ENCODE results near the gene OCEL1.
A peak's percentile ranks its signal among the peaks of the same experiment; 100 is the strongest.

Gene OCEL1

DNA sequence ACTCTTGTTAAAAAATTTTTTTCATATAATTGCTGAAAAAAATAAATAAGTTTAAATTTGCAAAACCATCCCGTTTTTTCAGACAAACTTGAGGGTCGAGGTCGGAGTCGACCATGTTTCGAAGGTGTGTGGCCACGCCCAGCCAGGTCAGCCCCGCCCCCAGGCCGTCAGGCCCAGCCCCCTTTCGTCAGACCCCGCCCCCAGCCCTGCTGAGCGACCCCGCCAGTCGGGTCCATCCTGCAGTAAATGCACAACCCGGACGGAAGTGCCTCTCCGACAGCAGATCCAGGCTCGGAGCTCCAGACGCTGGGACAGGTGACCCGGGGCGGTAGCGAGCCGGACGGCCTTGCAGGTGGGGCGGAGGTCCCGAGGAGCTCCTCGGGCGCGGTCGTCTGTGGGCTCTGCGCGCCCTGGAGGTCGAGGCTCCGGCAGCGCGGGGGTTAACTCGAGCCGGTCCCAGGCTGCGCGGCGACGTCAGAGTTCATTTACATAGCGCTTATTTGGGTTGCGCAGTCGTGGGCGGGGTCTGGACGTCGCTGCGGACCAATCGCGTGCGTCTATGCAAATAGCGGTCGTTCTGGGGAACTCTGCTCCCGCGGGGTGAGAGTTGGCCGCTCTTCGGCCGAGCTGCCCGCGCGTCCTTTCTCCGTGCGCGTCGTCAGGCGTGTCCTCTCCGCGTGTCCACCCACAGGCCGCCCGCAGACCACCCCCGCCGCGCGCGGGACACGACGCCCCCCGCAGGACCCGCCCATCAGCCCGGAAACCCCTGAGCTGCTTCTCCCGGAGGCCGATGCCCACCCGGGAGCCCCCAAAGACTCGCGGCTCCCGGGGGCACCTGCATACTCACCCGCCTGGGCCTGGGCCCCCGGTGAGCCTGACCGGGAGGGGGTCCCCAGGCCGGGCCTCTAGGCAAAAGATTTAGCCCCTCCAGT is at the start of gene OCEL1:
TSS of gene OCEL1 (plus strand) at position 225 of the 932 bp plus-strand sequence. CDS start at position 247, 22 bp downstream.
- Histone ChIP-seq H3K4me3 (ENCODE audit: low read depth in 1 of 2, low read length in 2 of 2) (peak within 1 kb of the TSS; percentile 32 to 75), H3K27me3 (ENCODE audit: insufficient read depth, low read length, poor library complexity) (no peaks in the 10 kb centered on the region), H3K4me1 (ENCODE audit: insufficient read depth, low read length) (peaks cover 26% of the 10 kb centered on the region), H3K4me2 (ENCODE audit: insufficient read depth, low read length) (peak within 1 kb of the TSS; percentile 86), H3K9ac (ENCODE audit: low read depth, low read length) (peak within 1 kb of the TSS; percentile 64), H3K79me2 (ENCODE audit: insufficient read depth, low read length) (no peaks in the 10 kb centered on the region), H3K27ac (ENCODE audit: low read length) (peak within 1 kb of the TSS; percentile 62), H2AFZ (ENCODE audit: low read depth, low read length) (peak within 1 kb of the TSS; percentile 91), H3K9me3 (ENCODE audit: insufficient read depth, low read length, severe bottlenecking) (no peaks in the 10 kb centered on the region), H4K20me1 (ENCODE audit: insufficient read depth, low read length) (peaks cover 7% of the 10 kb centered on the region), H3K36me3 (ENCODE audit: insufficient read depth, low read length) (peaks cover 13% of the 10 kb centered on the region)
- DNase-seq (peak; percentile 97), ATAC-seq (ENCODE audit: insufficient read depth, low read depth) (peak; percentile 92)
- TF ChIP-seq, protein P1, sequence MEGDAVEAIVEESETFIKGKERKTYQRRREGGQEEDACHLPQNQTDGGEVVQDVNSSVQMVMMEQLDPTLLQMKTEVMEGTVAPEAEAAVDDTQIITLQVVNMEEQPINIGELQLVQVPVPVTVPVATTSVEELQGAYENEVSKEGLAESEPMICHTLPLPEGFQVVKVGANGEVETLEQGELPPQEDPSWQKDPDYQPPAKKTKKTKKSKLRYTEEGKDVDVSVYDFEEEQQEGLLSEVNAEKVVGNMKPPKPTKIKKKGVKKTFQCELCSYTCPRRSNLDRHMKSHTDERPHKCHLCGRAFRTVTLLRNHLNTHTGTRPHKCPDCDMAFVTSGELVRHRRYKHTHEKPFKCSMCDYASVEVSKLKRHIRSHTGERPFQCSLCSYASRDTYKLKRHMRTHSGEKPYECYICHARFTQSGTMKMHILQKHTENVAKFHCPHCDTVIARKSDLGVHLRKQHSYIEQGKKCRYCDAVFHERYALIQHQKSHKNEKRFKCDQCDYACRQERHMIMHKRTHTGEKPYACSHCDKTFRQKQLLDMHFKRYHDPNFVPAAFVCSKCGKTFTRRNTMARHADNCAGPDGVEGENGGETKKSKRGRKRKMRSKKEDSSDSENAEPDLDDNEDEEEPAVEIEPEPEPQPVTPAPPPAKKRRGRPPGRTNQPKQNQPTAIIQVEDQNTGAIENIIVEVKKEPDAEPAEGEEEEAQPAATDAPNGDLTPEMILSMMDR (IDR thresholded peaks at IDR 0.05; ENCODE audit: borderline replicate concordance, extremely low read depth, low read length, poor library complexity, severe bottlenecking), result no peak
- no peak for TF ChIP-seq EZH2 (IDR thresholded peaks at IDR 0.05; ENCODE audit: borderline replicate concordance, low read depth, low read length, severe bottlenecking)

GRCh38 chr19:17178291-17178690 is 47.7 kb upstream of the OCEL1 start:
- Histone ChIP-seq H3K9me3 (ENCODE audit: insufficient read depth, low read length, severe bottlenecking) (no peaks in the 10 kb centered on the region), H3K27me3 (ENCODE audit: insufficient read depth, low read length, poor library complexity) (no peaks in the 10 kb centered on the region), H3K4me1 (ENCODE audit: insufficient read depth, low read length) (no peaks in the 10 kb centered on the region), H2AFZ (ENCODE audit: low read depth, low read length) (no peak overlapping the region), H3K9ac (ENCODE audit: low read depth, low read length) (no peak overlapping the region), H4K20me1 (ENCODE audit: insufficient read depth, low read length) (0 out of 2 replicates have a peak, but pooled peaks cover 3% of the 10 kb centered on the region), H3K4me2 (ENCODE audit: insufficient read depth, low read length) (no peak overlapping the region), H3K4me3 (ENCODE audit: low read depth in 1 of 2, low read length in 2 of 2) (no peak overlapping the region), H3K79me2 (ENCODE audit: insufficient read depth, low read length) (no peaks in the 10 kb centered on the region), H3K36me3 (ENCODE audit: insufficient read depth, low read length) (peaks cover 56% of the 10 kb centered on the region), H3K27ac (ENCODE audit: low read length) (no peak overlapping the region)
- ATAC-seq (ENCODE audit: insufficient read depth, low read depth) (no peak), DNase-seq (no peak)
- TF ChIP-seq, protein P1 (IDR thresholded peaks at IDR 0.05; ENCODE audit: borderline replicate concordance, extremely low read depth, low read length, poor library complexity, severe bottlenecking), result no peak
- no peak for TF ChIP-seq EZH2 (IDR thresholded peaks at IDR 0.05; ENCODE audit: borderline replicate concordance, low read depth, low read length, severe bottlenecking)

DNA sequence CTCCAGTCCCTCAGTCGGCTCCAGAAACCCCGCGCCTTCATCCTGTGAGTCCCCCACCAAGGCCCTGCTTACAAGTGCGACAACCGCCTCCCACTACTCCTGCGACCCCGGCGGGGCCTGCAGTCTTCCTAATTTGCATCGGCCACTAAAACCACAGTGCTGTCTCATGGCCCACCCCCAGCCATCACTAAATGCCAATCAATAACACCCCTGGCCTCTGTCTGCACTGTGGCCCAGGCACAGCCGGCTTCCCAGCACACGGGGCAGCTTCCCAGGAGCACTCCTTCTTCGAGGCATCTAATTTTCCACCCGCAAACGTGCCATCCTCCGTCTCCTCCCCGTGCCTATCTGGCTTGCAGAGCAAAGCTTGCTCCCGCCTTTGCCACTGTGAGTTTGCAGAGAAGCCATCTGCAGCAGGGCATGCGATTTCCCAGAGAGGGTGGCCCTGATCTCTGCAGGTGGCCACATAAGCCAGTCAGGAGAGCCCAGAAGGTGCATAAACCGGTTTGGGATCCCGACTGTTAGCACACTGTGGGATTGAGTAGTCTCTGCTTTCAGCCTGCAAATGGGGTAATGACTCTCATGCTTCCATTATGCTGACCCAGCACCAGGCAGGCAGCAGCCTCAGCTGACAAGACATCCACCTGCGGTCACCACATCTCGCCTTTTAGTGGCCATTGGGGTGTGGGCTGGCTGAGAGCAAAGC is 44.9 kb upstream of the OCEL1 start:
- TF ChIP-seq, protein P1 (IDR thresholded peaks at IDR 0.05; ENCODE audit: borderline replicate concordance, extremely low read depth, low read length, poor library complexity, severe bottlenecking), result no peak
- TF ChIP-seq EZH2 (IDR thresholded peaks at IDR 0.05; ENCODE audit: borderline replicate concordance, low read depth, low read length, severe bottlenecking), result no peak
- Histone ChIP-seq H3K4me2 (ENCODE audit: insufficient read depth, low read length) (no peak overlapping the region), H3K4me1 (ENCODE audit: insufficient read depth, low read length) (no peaks in the 10 kb centered on the region), H3K27me3 (ENCODE audit: insufficient read depth, low read length, poor library complexity) (no peaks in the 10 kb centered on the region), H3K36me3 (ENCODE audit: insufficient read depth, low read length) (peaks cover 57% of the 10 kb centered on the region), H2AFZ (ENCODE audit: low read depth, low read length) (no peak overlapping the region), H3K79me2 (ENCODE audit: insufficient read depth, low read length) (no peaks in the 10 kb centered on the region), H4K20me1 (ENCODE audit: insufficient read depth, low read length) (0 out of 2 replicates have a peak, but pooled peaks cover 3% of the 10 kb centered on the region), H3K4me3 (ENCODE audit: low read depth in 1 of 2, low read length in 2 of 2) (no peak overlapping the region), H3K9me3 (ENCODE audit: insufficient read depth, low read length, severe bottlenecking) (no peaks in the 10 kb centered on the region), H3K27ac (ENCODE audit: low read length) (no peak overlapping the region), H3K9ac (ENCODE audit: low read depth, low read length) (no peak overlapping the region)
- ATAC-seq (ENCODE audit: insufficient read depth, low read depth), result no peak
- DNase-seq, result no peak
